CD4-positive, alpha-beta T cell treated with Interleukin-15 for 1 hour (primary cell): ENCODE data around the gene ZNF831.
A peak's percentile ranks its signal among the peaks of the same experiment; 100 is the strongest.

Experiments used
- DNase-seq: peaks from one replicate; pipeline ENCODE4 v3.0.0-alpha.2; 2020

ZNF831 gene

DNA sequence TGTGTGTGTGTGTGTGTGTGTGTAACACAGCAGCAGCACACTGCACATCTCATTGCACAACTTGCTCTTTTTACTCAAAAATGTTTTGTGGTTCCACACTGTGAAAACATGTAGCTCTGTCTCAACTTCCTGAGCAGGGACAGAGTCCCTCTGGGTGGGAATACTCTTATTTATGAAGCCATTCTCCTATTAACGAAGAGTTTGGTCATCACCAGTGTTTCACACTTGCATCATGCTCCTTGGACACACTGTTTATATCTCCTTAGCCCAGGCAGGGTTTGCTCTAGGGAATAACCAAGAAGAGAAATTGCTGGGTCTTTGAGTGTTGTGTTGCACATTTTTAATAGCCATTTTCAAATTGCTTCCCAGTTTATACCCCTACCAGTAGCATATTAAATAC lies 53.6 kb downstream of the ZNF831 start:
- DNase-seq: no peak

DNA sequence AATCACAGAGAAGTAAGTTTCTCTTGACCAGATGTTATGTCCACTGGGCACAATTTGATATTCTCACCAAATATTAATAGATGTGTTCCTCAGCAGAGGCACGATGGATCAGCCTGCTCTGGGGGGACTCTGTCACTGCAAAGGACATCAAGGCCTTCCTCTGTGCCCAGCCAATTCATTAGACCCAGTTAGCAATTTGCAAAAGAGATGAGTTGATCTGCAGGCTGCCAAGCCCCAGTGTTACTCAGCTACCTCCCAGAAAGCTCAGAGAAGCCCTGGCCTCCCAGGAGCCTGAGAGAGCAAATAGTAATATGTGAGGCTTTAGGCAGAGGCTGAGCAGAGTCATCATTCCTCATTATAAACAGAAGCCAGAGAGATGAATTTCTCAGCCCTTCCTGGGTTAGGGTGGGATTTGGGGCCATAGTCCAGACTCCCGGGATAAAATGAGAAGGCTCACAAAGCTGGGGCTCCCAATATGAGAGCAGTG lies 54.2 kb downstream of the ZNF831 start:
- no peak for DNase-seq

DNA sequence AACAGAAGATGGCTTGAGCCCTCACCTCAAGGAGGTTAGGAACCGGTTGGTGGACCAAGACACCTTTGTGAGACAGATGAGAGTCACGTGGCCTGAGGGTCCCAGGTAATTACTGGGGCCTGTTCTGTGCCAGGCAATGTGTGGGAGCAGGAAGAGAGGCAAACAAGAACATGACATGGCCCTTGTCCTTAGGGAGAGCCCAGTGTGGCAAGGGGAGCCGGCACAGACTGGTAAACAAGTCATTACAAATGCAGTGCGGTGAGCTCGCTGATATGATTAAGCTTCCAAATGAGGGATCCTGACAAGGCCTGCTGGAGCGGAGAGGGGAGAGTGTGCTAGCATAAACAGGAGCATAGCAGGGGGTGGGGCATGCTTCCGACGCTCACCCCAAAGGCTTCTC lies 55.6 kb downstream of the ZNF831 start:
- no peak for DNase-seq

DNA sequence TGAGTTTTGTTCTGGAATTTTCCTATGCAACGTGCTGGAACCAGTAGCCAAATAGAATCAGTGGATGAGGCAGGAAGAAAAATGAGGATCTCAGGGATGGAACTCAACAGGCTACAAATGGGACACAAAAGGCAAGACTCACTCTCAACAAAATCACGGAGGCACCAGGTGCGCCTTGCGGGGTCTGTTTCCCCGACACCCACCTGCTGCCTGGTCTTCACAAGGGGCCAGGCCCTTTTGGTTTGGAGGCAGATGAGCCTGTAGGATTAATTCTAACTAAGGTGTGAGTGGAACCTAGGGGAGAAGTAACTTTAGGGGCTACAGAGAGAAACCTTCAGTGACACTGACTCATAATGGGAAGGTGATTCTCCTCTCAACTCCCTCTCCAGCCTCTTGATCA lies 56.5 kb downstream of the ZNF831 start:
- DNase-seq: no peak

DNA sequence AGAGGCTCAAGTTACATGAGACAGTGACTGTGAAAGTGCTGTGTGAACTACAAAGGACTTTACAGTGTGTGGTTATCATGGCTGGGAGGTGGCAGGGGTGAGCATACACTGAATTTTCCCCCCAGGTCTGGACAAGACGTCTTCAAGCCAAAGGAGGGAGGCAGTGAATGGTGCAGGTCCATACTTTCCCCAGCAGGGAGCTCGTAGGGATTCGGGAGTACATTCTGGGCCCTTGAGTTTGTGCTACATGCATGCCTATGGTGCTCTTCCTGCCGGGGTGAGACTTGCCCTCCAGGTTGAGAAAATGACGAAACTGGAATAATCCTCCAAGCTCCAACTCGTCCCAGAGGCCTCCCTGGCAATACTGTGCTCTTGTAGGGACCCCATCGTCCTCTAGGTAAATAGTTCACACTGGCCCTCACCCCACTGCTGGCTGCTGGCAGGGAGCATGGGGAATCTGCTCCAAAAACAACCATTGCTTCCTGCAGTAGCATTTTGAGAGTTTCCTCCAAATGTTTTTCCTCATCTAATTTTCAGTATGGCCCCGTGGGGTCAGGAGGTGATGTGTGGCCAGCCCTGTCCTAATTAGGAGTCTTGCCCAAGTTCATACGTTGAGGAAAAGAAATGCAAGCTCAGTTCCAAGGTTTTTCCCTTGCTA lies 57.6 kb downstream of the ZNF831 start:
- DNase-seq: no peak

DNA sequence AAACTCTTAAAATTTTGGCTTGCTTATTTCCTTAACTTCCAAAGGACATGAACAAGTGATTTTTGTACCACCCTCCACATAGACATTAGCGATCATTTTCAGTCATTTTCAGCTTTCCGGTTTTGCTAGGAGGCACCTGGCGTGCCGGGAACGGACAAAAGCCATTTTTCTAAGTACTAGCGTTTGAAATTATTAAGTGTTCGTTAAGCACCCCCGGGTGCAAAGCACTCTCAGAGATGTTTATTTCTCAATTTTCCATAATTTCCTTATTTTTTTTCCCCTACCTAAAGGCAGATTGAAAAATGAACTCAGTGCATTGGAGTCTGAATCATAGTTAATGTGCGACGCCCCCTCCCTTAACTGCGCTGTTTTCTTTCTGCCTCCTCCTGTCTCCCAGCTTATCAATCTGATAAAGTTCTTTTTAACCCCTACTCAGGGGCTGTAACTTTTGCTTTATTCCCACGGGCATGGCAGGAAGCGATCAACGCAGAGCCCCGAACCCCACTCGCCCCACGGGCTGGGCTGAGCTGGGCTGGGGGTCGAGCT lies 58.2 kb downstream of the ZNF831 start:
- DNase-seq: no peak

DNA sequence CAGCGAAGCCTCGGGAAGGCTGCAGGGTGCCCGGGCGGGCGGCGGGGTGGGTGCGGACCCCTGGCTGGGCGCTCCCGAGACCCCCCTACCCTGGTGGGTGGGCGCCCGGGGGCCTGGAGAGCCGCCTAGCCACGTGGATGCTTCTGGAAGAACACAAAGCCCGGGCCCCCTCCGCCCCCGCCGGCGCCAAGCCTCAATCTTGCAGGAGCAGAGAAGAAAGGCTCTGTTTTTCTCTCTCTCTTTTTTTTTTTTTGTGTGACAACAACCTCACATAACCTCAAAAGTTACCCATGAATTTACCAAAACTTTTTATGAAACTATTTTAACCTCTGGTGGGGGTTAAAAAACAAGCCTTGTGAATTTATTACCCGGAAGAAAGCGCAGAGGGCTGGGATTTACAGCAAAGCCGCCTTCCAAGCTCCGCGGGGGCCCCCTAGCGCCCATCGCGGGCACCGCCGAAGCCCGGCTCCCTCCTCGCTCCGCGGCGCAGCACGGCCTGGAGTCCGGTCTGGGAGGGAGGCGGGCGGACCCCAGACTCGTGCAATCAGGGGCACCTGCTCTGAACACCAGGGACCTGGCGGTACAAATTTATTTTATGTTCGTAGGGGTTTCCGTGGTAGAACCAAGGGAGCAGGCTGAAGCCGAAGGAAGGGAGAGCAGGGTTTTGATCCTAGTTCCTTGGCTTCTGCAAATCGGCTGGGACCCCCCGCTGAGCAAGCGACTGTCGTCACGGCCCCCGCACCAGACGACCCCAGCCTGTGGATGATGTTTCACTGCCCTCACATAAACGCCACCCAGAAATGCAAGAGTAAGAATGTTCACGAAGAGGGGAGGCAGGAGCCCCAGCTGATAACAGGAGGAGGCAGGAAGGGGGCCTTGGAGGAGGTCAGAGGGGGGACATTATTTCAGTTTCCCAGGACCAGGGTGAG lies 58.9 kb downstream of the ZNF831 start:
- DNase-seq: peak; percentile 69

DNA sequence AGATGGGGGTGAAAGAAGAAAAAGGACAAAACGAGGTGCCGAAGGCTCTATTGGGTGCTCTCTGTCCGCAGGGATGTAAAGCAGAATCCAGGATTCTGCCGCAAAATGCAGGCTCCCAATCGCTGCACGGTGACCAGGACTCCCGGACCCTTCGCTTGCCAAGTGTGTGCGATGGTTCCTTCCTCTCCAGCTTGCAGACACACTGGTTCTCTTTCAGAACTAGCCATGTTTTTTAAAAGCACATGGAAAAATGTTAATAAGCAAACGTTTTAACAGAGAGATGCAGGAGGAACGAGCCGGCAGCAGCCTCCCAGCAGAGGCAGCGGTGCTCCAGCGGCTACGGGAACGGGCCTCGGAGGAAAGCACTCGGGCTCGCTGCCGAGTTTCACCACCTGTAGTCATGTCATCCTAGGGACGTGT lies 59.6 kb downstream of the ZNF831 start:
- DNase-seq: no peak

DNA sequence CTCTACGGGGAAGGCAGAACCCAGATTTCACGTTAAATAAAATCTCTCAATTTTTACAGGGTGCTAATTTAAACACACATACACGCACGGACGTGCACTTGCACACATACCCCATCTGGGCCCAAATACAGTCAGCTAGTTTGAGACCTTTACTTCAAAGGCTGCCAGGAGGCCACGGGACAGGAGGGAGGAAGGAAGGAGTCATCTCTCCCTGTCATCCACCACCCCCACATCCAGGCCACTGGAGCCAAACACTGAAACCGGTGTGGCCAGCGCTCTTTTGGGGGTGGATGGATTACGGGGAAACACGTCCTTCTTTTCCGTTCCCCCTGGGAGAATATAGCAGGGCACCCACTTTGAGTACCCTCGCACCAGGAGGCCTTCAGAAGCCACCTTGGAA lies 60.1 kb downstream of the ZNF831 start:
- DNase-seq: no peak

DNA sequence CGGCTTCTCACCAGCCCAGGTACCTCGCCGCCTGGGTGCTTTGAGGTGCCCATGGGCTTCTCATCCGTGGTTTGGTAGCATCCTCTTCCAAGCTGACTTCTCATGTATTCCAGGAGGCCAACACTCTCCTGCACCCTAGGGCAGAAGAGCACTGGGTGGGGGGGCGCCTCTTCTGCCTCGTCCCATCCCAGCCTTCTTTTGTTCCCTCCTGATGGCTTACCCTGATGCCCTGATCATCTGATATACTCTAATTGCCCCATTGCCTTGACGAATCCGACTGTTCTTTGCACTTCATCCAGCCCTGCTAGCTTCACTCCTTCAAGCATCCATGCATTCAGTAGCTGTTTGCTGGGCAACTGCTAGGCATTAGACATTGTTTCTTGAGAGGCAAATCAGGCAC lies 60.6 kb downstream of the ZNF831 start:
- DNase-seq: no peak

DNA sequence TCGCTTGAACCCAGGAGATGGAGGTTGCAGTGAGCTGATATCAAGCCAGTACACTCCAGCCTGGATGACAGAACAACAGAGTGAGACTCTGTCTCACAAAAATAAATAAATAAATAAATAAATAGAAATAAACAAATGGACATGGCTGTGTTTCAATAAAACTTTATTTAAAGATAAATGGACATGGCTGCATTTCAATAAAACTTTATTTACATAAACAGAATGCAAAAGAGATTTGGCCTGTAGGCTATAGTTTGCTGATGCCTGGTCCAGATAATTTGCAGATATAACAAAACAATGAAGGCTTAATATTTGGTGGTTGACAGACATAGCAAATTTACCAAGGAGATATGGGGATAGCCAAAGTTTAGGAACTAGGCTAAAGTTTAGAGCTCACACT lies 66.8 kb downstream of the ZNF831 start:
- DNase-seq: no peak

DNA sequence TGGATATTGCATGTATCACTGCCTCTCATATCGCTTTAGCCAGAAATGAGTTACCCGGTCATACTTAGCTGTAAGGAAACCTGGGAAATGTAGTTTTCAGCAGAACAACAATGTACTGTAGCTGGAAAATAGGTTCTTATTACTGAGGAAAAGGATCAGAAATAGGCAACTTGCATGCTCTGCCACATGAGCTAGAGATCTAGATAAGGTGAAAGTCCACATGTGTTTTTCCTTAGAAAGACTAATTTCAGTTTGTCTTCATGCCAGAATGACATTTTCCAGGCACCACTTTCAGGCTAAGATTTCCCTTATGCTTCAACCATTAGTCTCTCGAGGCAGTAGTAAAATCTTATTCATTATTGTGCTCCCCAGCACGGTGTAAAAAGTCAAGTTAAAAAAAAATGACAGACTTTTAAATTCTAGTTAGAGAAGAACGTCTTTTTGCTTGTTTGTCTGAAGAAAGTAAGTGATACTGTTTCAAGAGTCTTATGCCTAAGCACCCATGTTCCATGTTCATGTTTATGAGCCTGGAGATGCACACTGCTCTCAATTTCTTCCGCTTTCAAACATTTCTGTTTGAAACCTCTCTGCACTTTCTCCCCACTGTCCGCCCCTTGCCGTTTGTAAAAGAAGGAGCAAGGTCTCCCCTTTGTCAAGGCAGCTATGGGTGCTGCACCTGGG lies 67.6 kb downstream of the ZNF831 start:
- DNase-seq: no peak

DNA sequence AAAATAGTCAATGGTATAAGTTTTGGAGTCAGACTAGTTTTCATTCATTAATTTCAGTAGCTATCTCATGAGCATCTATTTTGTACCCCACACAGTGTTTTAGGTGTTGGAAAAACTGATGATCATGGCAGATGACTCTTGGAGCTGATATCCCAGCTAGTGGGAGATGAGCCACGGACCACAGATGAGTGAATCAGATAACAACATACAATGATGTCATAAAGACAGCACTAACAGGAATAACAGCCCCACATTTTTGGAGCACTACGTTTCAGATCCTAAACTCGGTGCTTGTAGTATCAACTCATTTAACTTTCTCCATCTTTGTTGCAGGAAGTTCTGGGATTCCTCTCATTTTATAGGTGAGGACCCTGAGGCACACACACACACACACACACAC lies 69.0 kb downstream of the ZNF831 start:
- no peak for DNase-seq

DNA sequence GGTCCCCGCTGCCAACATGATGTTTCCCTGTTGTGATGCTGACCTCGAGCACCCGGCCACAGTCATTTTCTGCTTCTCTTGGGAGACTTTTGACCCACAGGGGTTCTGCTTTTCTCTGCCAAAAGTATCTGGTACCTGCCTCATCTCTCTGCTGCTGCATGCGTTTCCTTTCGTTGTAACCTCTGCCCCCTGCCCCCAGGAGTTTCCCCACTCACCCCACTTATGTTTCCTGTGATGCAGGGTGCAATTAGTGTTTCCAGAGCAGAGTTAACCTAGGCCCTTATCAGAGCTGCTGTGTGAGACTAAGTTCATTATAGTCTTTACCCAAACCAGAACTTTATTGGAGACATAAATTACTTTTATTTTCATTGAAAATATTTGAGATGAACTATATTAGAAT lies 71.6 kb downstream of the ZNF831 start:
- DNase-seq: no peak

DNA sequence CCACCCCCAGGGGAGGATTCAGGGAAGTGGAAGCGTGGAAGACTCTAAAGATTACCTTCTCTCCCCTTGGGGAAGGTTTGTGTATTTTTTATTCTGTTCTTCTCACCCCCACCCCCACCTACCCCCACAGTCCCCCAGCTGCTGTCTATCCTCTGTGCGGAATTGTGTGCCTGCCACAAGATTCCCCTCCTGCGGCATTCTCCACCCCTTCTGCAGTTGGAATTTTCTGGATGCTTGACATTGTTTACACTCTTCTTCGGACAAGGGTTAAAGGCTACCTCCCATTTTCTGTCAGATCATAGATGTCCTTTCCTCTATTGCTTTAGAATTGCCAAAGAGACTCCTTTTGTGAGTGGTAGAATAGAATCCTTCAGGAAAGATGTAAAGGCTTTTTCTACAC lies 76.4 kb downstream of the ZNF831 start:
- no peak for DNase-seq

DNA sequence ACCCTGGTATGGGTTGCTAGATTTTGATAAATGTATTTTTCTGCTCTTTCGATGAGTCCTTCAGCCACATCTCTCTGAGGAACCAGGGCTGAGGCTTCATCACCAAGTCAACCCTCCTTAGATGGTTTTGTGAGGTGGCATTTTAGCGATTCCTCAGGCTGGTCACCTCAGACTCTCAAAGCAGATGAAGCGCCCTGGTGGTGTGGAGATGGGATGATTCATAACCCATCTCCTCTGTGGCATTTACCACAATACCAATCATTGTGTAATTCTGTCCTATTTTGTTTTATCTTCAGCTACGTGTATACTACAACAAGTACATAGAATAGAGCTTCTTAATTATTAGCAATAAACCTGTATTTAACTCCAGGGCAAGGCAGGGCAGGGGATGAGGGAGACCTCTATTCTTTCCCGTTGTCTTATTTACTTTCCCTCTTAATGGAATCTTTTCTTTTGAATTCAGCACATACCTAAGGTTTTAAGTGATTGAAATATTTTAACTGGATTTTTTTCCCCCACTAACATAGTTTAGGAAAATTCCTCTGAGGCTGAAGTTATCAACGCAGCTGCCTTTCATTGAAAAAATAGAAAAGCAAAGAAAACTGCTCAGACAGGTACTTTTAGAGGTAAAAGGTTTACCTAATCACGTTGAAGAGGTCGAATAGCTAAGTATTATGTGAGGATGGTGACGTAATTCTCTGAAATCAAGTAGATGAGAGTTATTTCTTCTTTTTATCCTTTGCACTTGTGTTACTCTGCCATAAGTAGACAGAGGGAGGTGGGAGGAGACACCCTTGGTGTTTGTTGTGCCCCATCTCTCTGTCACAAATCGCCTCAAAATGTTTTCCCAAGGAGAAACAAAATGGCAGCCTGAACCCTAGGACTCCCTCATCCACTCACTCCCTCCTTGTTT lies 79.3 kb downstream of the ZNF831 start:
- DNase-seq: no peak

DNA sequence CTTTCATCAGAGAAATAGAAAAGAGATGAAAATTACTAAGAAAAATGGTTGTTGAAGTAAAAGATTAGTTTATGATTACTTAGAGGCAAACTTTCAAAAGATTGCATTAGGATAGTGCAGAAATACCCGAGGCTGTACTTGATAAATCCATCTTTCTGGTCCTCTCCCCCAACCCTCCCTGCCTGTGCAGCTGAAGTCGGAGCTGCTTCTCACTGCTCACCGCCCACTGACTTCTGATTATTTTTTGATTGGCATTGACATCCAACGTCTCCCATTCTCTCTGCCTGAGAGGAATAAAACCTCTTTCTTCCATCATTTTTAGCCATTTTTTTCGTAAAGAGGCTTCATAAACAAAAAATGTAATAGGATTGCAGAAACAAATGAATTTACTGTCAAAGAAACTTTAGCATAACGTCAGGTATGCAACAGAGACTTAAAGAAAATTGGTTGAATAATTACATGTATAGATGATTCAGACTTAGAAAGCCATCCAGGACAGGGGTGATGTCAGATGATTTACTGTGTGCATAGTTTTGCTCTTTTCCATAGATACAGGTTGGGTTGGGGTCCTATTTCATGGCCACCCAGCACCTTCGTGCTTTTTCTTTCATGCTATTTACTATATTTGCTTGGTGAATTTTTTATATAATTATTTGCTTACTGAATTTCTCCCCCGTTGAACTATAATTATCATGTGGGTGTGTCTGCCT lies 83.2 kb downstream of the ZNF831 start:
- no peak for DNase-seq

DNA sequence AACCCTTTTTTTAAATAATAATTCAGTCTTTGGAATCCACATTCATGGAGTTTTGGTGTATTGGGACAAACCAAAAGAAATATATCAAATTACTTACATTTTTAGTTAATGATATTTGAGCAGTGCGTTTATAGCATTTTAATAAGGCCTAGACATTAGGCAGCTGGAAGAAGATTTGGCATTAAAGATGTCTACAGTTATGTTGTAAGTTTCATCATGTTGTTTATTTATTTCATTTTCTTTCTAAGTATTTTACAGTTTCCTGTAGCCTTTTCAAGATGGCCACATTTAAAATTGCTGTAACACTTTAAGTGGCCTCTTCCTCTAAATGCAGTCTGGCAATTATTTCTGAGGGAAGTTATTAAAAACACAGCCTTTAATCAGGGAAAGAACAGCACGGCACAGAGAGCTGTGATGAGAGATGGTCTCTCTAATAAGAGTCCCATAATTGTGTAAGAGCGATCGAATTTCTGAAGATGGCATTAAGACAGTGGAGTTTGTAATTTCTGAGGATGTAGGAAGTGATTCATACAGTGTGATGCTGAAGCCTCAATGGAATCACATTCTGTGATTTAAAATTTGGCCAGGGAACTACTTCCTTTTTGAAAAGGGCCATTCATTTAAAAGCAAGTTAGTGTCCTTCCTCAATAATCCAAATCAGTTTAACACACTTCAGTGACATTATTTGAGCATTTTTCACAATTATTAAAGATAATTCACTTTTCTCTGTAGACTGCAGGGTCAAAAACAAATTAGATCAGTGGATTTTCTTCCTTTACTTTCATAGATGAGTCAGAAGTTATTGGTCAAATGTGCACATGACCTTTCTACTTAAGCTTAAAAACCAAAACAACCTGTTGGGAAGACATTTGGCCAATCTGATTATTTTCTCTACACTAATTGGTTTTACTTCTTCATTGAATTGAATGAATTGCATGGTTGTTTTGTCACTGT lies 84.4 kb downstream of the ZNF831 start:
- DNase-seq: no peak

DNA sequence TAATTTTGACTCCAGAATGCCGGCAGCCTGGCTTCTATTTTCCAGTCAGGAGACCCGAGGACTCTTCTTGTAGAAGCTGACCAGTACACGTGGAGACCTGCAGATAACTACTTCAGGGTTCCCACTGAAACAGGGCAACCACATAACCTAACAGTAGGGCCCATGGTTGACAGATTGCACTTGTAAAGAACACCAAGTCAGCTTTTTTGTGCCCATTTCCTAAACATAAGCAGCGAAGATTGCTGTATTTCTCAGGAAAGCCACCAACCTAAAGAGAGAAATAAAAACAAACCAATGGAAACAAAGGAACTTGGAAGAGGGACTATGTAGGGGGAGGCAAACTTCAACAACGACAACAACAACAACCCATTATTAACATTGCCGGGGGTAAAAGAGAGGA lies 86.7 kb downstream of the ZNF831 start:
- no peak for DNase-seq

DNA sequence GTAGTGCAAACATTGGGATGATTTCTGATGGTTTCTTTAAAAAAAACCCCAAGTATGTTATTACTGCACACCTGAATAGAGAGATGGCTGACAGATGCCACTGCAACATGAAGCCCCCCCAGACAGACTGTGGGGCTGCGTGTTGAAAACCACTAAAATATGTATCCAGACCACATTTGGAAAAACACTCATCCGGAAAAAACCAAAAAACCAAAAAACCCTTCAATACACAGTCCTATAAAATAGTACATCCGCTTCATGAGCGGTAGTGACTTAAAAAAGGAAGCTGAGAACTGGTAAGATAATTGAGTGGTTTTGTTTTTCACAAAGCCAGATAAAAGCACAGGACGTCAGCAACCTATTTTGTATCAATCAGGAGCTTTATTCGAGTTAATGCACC lies 89.7 kb downstream of the ZNF831 start:
- peak; percentile 31 for DNase-seq
